HCT116 (cell line): ENCODE data around the gene RABGGTB. TPM values are rescaled to one million over a fixed set of nuclear protein-coding genes. Genes with fewer than 3 reads are reported as not detected.

Experiments used
- ATAC-seq: fragments of 200-7000 bp; cut with Tn5 transposase; 2 replicates; pipeline ENCODE4 v1.9.1; 2020; ENCODE audit warnings: mild to moderate bottlenecking, moderate library complexity
- Bru-seq: library from RNA; stranded (reverse); fragments of 400-500 nt; gene quantifications from one replicate; lab custom pipeline; 2021; lab: Mats Ljungman, UMichigan
- BruChase-seq, 2 experiments: library from RNA; stranded (reverse); fragments of 400-500 nt; gene quantifications; one replicate each; lab custom pipeline; 2021; lab: Mats Ljungman, UMichigan
- BruUV-seq: library from RNA; stranded (reverse); fragments of 400-500 nt; replicated peaks from 2 replicates; lab custom pipeline; 2021; lab: Mats Ljungman, UMichigan
- CTCF ChIA-PET: fragments of 300-600 bp; sonication (Branson Sonifier 250); formaldehyde crosslinking; loops from one replicate; lab custom pipeline; 2021; ENCODE audit warnings: antibody characterized with exemption; lab: Charles Lee
- POLR2A ChIA-PET: fragments of 300-600, 350-600 bp; sonication (Branson Sonifier 250); formaldehyde crosslinking; loops from one replicate; lab custom pipeline; 2021; ENCODE audit warnings: antibody characterized with exemption; lab: Charles Lee
- RAD21 ChIA-PET, 2 experiments: fragments of 300-600 bp; sonication (Branson Sonifier 250); formaldehyde crosslinking; loops; one replicate each; lab custom pipeline; 2023; ENCODE audit warnings: low total read pairs in 2 of 2; ENCODE audit not compliant: uncharacterized antibody in 2 of 2, unreplicated experiment in 2 of 2, low non-redundant PET in 1 of 2; lab: Charles Lee
- DNase-seq: peaks from one replicate; pipeline ENCODE4 v3.0.0-alpha.2; 2010; ENCODE audit warnings: low read depth, low spot score
- H2AFZ ChIP-seq: fragments of 200-600 bp; shearing (Covaris generic), sonication (generic); 2 replicates; pipeline ENCODE4 v1.6.1; 2017; ENCODE audit warnings: low read depth, mixed run types, mixed read lengths, antibody characterized with exemption, low read length; ENCODE audit not compliant: poor library complexity, severe bottlenecking
- H3K27ac ChIP-seq: 2 replicates; pipeline ENCODE4 v1.5.1; 2012; ENCODE audit warnings: low read depth, low read length
- H3K27me3 ChIP-seq: fragments of 200-600 bp; sonication (generic); 2 replicates; pipeline ENCODE4 v1.6.1; 2016; ENCODE audit warnings: mixed run types, low read length, mixed read lengths; ENCODE audit not compliant: insufficient read depth
- H3K36me3 ChIP-seq, 2 experiments: fragments of 200-500 bp in 1 of 2; fragments of 200-600 bp in 1 of 2; sonication (Bioruptor generic) in 1 of 2; sonication (generic) in 1 of 2; 2 replicates each; pipeline versions ENCODE4 v1.5.1 to v1.6.1; 2014 to 2016; ENCODE audit warnings: low read length in 2 of 2, inconsistent platforms in 1 of 2, mixed read lengths in 1 of 2, mixed run types in 1 of 2; ENCODE audit not compliant: insufficient read depth in 2 of 2, control insufficient read depth in 1 of 2
- H3K4me1 ChIP-seq, 2 experiments: fragments of 200-600 bp in 1 of 2; sonication (generic) in 1 of 2; 2 replicates each; pipeline versions ENCODE4 v1.5.1 to v1.6.1; 2012 to 2017; ENCODE audit warnings: low read length in 2 of 2, inconsistent platforms in 1 of 2, mild to moderate bottlenecking in 1 of 2, mixed read lengths in 1 of 2, mixed run types in 1 of 2, moderate library complexity in 1 of 2; ENCODE audit not compliant: insufficient read depth in 2 of 2, control insufficient read depth in 1 of 2
- H3K4me2 ChIP-seq: fragments of 200-600 bp; sonication (generic); 2 replicates; pipeline ENCODE4 v1.6.1; 2017; ENCODE audit warnings: mixed run types, low read length, mixed read lengths
- H3K4me3 ChIP-seq, 2 experiments: fragments of 200-600 bp in 1 of 2; sonication (generic) in 1 of 2; replicated peaks in 1 of 2; 2 replicates each; pipeline ENCODE4 v1.5.1; 2011 to 2016; ENCODE audit warnings: low read length in 2 of 2, control low read depth in 1 of 2, low read depth in 1 of 2, mild to moderate bottlenecking in 1 of 2, mixed read lengths in 1 of 2, mixed run types in 1 of 2
- H3K79me2 ChIP-seq: fragments of 200-600 bp; sonication (generic); 2 replicates; pipeline ENCODE4 v1.6.1; 2017; ENCODE audit warnings: mild to moderate bottlenecking, mixed run types, low read length, moderate library complexity, mixed read lengths; ENCODE audit not compliant: insufficient read depth
- H3K9ac ChIP-seq: fragments of 200-600 bp; sonication (generic); 2 replicates; pipeline ENCODE4 v1.6.1; 2016; ENCODE audit warnings: low read length, mixed read lengths
- H3K9me2 ChIP-seq: fragments of 200-600 bp; sonication (generic), shearing (Covaris generic); 2 replicates; pipeline ENCODE4 v1.6.1; 2017; ENCODE audit warnings: mixed run types, mild to moderate bottlenecking, moderate library complexity; ENCODE audit not compliant: insufficient read depth
- H3K9me3 ChIP-seq, 2 experiments: fragments of 200-500 bp in 1 of 2; fragments of 200-600 bp in 1 of 2; sonication (Bioruptor generic) in 1 of 2; sonication (generic) in 1 of 2; 2 replicates each; pipeline ENCODE4 v1.6.1; 2014 to 2017; ENCODE audit warnings: low read length in 2 of 2, mixed read lengths in 2 of 2, inconsistent platforms in 1 of 2, low read depth in 1 of 2, mild to moderate bottlenecking in 1 of 2, mixed run types in 1 of 2, moderate library complexity in 1 of 2; ENCODE audit not compliant: control insufficient read depth in 1 of 2, insufficient read depth in 1 of 2
- H4K20me1 ChIP-seq: fragments of 200-600 bp; sonication (generic), shearing (Covaris generic); 2 replicates; pipeline ENCODE4 v1.6.1; 2017; ENCODE audit warnings: mixed run types, mild to moderate bottlenecking, moderate library complexity; ENCODE audit not compliant: insufficient read depth
- CBX3 ChIP-seq: IDR thresholded peaks from 2 replicates; pipeline ENCODE4 v1.6.1; 2012; ENCODE audit warnings: low read depth
- CEBPB ChIP-seq: IDR thresholded peaks from 2 replicates; pipeline ENCODE4 v1.6.1; 2012; ENCODE audit warnings: low read depth
- ELF1 ChIP-seq: IDR thresholded peaks from 2 replicates; pipeline ENCODE4 v1.6.1; 2012; ENCODE audit warnings: low read depth, borderline replicate concordance
- EZH2 ChIP-seq: fragments of 200-600 bp; sonication (generic); IDR thresholded peaks from 2 replicates; pipeline ENCODE4 v1.6.1; 2017; ENCODE audit warnings: antibody characterized with exemption, mixed run types
- EZH2phosphoT487 ChIP-seq: fragments of 200-600 bp; IDR thresholded peaks from 2 replicates; pipeline ENCODE4 v1.6.1; 2018; ENCODE audit warnings: antibody characterized with exemption, borderline replicate concordance
- FOSL1 ChIP-seq: IDR thresholded peaks from 2 replicates; pipeline ENCODE4 v1.6.1; 2012; ENCODE audit warnings: low read depth
- JUND ChIP-seq: IDR thresholded peaks from 2 replicates; pipeline ENCODE4 v1.6.1; 2012
- POLR2A ChIP-seq: IDR thresholded peaks from 2 replicates; pipeline ENCODE4 v1.7.0; 2011; ENCODE audit warnings: borderline replicate concordance; ENCODE audit not compliant: insufficient read depth, insufficient read length; ENCODE audit errors: extremely low read depth
- POLR2AphosphoS5 ChIP-seq: IDR thresholded peaks from 2 replicates; pipeline ENCODE4 v1.6.1; 2011; ENCODE audit warnings: mild to moderate bottlenecking, low read depth, low read length, moderate library complexity
- RAD21 ChIP-seq: IDR thresholded peaks from 2 replicates; pipeline ENCODE4 v1.6.1; 2012; ENCODE audit warnings: low read depth, mild to moderate bottlenecking
- SP1 ChIP-seq: IDR thresholded peaks from 2 replicates; pipeline ENCODE4 v1.6.1; 2012; ENCODE audit warnings: low read depth
- ZNF274 ChIP-seq: fragments of 200-500 bp; sonication (Bioruptor generic); IDR thresholded peaks from 2 replicates; pipeline ENCODE4 v1.6.1; 2014; ENCODE audit warnings: mild to moderate bottlenecking, low read depth, low read length, inconsistent platforms
- intact Hi-C: fragments of 100-400 bp; cut with micrococcal nuclease; formaldehyde crosslinking; loops from 2 replicates; pipeline ENCODE4 v1.10.0; 2022
- long read RNA-seq: library from polyadenylated mRNA; unstranded; transcript quantifications from one replicate; pipeline ENCODE4 v2.0.0, GENCODE V29; 2021; ENCODE audit not compliant: unreplicated experiment
- polyA plus RNA-seq: library from polyadenylated mRNA; unstranded; fragments of >200 nt; gene quantifications from 2 replicates; pipeline ENCODE4 v1.2.1, GENCODE V29; 2012; ENCODE audit warnings: missing spikeins
- total RNA-seq: library from RNA; stranded (reverse); gene quantifications from one replicate; pipeline ENCODE4 v1.2.1, GENCODE V29; 2021; ENCODE audit not compliant: unreplicated experiment
- TF ChIP-seq, protein P1 (sequence below): IDR thresholded peaks from 2 replicates; pipeline ENCODE4 v1.6.1; 2011; ENCODE audit warnings: mild to moderate bottlenecking, low read length, moderate library complexity; ENCODE audit not compliant: insufficient replicate concordance; ENCODE audit errors: extremely low read depth
- TF ChIP-seq, protein P2 (sequence below): IDR thresholded peaks from 2 replicates; pipeline ENCODE4 v1.6.1; 2012
- TF ChIP-seq, protein P3 (sequence below): IDR thresholded peaks from 2 replicates; pipeline ENCODE4 v1.6.1; 2012
- TF ChIP-seq, protein P4 (sequence below), 3 experiments: fragments of 200-600 bp in 1 of 3; sonication (generic) in 1 of 3; IDR thresholded peaks in 2 of 3; conservative IDR thresholded peaks in 1 of 3; 2 replicates each; pipeline ENCODE4 v1.5.1; 2012 to 2017; ENCODE audit warnings: low read depth in 2 of 3, low read length in 2 of 3, antibody characterized with exemption in 1 of 3, borderline replicate concordance in 1 of 3, control low read depth in 1 of 3, mild to moderate bottlenecking in 1 of 3, mixed read lengths in 1 of 3, mixed run types in 1 of 3, moderate library complexity in 1 of 3; ENCODE audit not compliant: insufficient read depth in 1 of 3

RABGGTB gene
- total RNA-seq (203 TPM), Bru-seq, nascent RNA (percentile 100 among the genes with signal in this experiment), BruChase-seq, experiment 1, labeled RNA remaining after a 6-hour chase (percentile 99 among the genes with signal in this experiment), BruChase-seq, experiment 2, labeled RNA remaining after a 2-hour chase (percentile 100 among the genes with signal in this experiment)
- polyA plus RNA-seq, result 83.1 and 97.2 TPM in 2 replicates
- long read RNA-seq, transcript RABGGTB-201 (9 exons, 1,496 nt), result minor isoform, 57 of 249 reads
- long read RNA-seq, transcript RABGGTB-203 (2 exons, 1,177 nt), result major isoform, 87 of 249 reads
- long read RNA-seq, partial matches to known transcripts, result 33 of 249 reads
- long read RNA-seq, other reads (novel, unspliced or antisense), result 68 of 249 reads

DNA sequence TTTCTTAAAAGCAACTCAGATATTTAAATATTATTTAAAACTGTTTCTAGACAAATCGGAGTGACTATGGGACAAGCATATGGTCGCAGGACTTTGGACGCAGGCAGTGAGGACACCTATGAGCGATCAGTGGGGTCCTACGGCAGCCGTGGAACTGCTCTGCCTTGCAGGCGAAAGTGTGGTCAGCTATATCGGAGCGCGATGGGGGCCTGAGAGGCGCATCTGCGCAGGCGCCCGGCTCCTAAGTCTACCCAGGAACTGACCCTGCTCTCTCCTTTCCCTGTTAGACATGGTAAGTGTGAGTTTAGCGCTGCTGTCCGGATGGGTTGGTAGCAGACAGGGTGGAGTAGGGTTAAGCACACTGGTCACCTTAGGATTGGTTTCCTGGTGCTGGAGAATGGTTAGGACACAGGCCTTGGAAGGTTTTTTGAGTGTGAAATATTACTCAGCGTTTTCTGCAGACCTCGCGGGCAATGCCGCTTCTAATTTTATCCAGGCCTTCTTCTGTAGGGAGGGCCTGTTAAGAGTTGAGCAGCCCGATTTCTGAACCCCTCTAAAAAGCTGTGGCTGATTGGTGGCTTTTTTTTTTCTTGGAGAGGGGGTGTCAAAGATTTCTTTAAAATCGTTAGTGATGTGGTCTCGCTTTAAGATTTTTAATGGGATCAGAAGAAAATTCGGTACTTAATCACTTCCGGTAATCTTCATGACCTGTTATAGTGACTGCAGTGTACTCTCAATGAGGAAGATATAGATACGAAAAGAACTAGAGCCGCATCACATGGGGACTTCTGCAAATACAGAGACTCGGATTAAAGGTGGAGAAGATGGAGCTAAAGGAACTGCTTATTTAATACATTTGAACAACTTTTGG, at the start of gene RABGGTB:
TSS of gene RABGGTB (plus strand) at position 274 of the 871 bp plus-strand sequence. CDS start at position 290, 16 bp downstream.
- H3K27me3 ChIP-seq, result no peaks in the 10 kb centered on the region
- ChIA-PET POLR2A (interaction anchor here (0.6 to 2.3 kb wide), 16 partner anchors 9 to 82 kb away, joined by 3 to 20 read pairs (median 4); partner anchors contain the start of gene MSH4), RAD21 (no interaction called here), CTCF (no interaction called here)
- H3K36me3 ChIP-seq, result peaks cover 24 to 47% of the 10 kb centered on the region in 2 experiments
- H3K27ac ChIP-seq, result peak within 1 kb of the TSS; percentile 97
- H3K4me3 ChIP-seq, result peak within 1 kb of the TSS; percentile 67 to 78
- H3K9me2 ChIP-seq, result no peaks in the 10 kb centered on the region
- H3K4me1 ChIP-seq, result peaks cover 7 to 49% of the 10 kb centered on the region in 2 experiments; a peak in 3 of 4 replicates
- peak within 1 kb of the TSS; percentile 78 for H3K9ac ChIP-seq
- H2AFZ ChIP-seq, result no peak within 1 kb of the TSS
- BruUV-seq, result TSS peak; percentile 58
- peak within 1 kb of the TSS; percentile 81 for H3K4me2 ChIP-seq
- intact Hi-C loops, result loop anchor here (1.0 to 5.0 kb wide), 3 partner anchors 62 to 154 kb away; partner anchors contain the start of gene ACADM
- ATAC-seq, result peak; percentile 74
- peak; percentile 94 for DNase-seq
- H3K79me2 ChIP-seq, result peaks cover 52% of the 10 kb centered on the region
- H4K20me1 ChIP-seq, result peaks cover 30% of the 10 kb centered on the region
- H3K9me3 ChIP-seq, result no peaks in the 10 kb centered on the region
- TF ChIP-seq EZH2 (no peak), EZH2phosphoT487 (no peak), POLR2AphosphoS5 (peak; percentile 100), SP1 (peak; percentile 61; the same call in 1 of the 2 replicates), CEBPB (no peak), JUND (0 out of 2 replicates have a peak, but pooled peaks have one; percentile 18), FOSL1 (no peak), POLR2A (peak; percentile 97), RAD21 (no peak; the same call in 1 of the 2 replicates), CBX3 (no peak; the same call in 1 of the 2 replicates), ZNF274 (no peak), ELF1 (peak; percentile 45; the same call in 1 of the 2 replicates)
- TF ChIP-seq, protein P1, sequence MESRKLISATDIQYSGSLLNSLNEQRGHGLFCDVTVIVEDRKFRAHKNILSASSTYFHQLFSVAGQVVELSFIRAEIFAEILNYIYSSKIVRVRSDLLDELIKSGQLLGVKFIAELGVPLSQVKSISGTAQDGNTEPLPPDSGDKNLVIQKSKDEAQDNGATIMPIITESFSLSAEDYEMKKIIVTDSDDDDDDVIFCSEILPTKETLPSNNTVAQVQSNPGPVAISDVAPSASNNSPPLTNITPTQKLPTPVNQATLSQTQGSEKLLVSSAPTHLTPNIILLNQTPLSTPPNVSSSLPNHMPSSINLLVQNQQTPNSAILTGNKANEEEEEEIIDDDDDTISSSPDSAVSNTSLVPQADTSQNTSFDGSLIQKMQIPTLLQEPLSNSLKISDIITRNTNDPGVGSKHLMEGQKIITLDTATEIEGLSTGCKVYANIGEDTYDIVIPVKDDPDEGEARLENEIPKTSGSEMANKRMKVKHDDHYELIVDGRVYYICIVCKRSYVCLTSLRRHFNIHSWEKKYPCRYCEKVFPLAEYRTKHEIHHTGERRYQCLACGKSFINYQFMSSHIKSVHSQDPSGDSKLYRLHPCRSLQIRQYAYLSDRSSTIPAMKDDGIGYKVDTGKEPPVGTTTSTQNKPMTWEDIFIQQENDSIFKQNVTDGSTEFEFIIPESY, result peak; percentile 54
- TF ChIP-seq, protein P2, sequence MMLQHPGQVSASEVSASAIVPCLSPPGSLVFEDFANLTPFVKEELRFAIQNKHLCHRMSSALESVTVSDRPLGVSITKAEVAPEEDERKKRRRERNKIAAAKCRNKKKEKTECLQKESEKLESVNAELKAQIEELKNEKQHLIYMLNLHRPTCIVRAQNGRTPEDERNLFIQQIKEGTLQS, result no peak
- TF ChIP-seq, protein P3, sequence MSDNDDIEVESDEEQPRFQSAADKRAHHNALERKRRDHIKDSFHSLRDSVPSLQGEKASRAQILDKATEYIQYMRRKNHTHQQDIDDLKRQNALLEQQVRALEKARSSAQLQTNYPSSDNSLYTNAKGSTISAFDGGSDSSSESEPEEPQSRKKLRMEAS, result peak; percentile 100
- TF ChIP-seq, protein P4, sequence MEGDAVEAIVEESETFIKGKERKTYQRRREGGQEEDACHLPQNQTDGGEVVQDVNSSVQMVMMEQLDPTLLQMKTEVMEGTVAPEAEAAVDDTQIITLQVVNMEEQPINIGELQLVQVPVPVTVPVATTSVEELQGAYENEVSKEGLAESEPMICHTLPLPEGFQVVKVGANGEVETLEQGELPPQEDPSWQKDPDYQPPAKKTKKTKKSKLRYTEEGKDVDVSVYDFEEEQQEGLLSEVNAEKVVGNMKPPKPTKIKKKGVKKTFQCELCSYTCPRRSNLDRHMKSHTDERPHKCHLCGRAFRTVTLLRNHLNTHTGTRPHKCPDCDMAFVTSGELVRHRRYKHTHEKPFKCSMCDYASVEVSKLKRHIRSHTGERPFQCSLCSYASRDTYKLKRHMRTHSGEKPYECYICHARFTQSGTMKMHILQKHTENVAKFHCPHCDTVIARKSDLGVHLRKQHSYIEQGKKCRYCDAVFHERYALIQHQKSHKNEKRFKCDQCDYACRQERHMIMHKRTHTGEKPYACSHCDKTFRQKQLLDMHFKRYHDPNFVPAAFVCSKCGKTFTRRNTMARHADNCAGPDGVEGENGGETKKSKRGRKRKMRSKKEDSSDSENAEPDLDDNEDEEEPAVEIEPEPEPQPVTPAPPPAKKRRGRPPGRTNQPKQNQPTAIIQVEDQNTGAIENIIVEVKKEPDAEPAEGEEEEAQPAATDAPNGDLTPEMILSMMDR (IDR thresholded peaks at IDR 0.05 in 2 of 3, conservative IDR thresholded peaks at IDR 0.05 in 1 of 3; ENCODE audit: borderline replicate concordance in 1 of 3, insufficient read depth in 1 of 3, low read depth in 2 of 3, low read length in 2 of 3), result no peak
